ENCODE measurements around the gene ACTR3. TPM values are rescaled to one million over a fixed set of nuclear protein-coding genes. Genes with fewer than 3 reads are reported as not detected.

The ACTR3 gene
- polyA plus RNA-seq, 1 experiment = 340 TPM

- Histone ChIP-seq H3K27me3 (ENCODE audit: control insufficient read depth, insufficient read depth, low read length) (no peaks in the 10 kb centered on the region), H3K36me3 (ENCODE audit: control insufficient read depth, insufficient read depth, low read length) (no peaks in the 10 kb centered on the region), H3K4me3 (ENCODE audit: low read depth, low read length) (no peak overlapping the region)
- TF ChIP-seq, protein P1, sequence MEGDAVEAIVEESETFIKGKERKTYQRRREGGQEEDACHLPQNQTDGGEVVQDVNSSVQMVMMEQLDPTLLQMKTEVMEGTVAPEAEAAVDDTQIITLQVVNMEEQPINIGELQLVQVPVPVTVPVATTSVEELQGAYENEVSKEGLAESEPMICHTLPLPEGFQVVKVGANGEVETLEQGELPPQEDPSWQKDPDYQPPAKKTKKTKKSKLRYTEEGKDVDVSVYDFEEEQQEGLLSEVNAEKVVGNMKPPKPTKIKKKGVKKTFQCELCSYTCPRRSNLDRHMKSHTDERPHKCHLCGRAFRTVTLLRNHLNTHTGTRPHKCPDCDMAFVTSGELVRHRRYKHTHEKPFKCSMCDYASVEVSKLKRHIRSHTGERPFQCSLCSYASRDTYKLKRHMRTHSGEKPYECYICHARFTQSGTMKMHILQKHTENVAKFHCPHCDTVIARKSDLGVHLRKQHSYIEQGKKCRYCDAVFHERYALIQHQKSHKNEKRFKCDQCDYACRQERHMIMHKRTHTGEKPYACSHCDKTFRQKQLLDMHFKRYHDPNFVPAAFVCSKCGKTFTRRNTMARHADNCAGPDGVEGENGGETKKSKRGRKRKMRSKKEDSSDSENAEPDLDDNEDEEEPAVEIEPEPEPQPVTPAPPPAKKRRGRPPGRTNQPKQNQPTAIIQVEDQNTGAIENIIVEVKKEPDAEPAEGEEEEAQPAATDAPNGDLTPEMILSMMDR (IDR thresholded peaks at IDR 0.05; ENCODE audit: insufficient read depth, low read depth, low read length) = no peak
- no peak for DNase-seq (ENCODE audit: low read depth)
- ChIA-PET CTCF (no interaction called here), POLR2A (no interaction called here)
Observed at GRCh38 chr2:113901943-113902342, 12.1 kb downstream of the ACTR3 start.

- H3K4me3 ChIP-seq (ENCODE audit: low read depth, low read length) = no peak overlapping the region
- TF ChIP-seq, protein P1 (IDR thresholded peaks at IDR 0.05; ENCODE audit: insufficient read depth, low read depth, low read length) = no peak
- CTCF ChIA-PET = no interaction called here
- no peak for DNase-seq (ENCODE audit: low read depth)
- no peaks in the 10 kb centered on the region for H3K27me3 ChIP-seq (ENCODE audit: control insufficient read depth, insufficient read depth, low read length)
- POLR2A ChIA-PET = no interaction called here
- H3K36me3 ChIP-seq (ENCODE audit: control insufficient read depth, insufficient read depth, low read length) = no peaks in the 10 kb centered on the region; the same call in 1 of the 2 replicates
Observed at GRCh38 chr2:113905886-113906285, 16.0 kb downstream of the ACTR3 start.

DNA sequence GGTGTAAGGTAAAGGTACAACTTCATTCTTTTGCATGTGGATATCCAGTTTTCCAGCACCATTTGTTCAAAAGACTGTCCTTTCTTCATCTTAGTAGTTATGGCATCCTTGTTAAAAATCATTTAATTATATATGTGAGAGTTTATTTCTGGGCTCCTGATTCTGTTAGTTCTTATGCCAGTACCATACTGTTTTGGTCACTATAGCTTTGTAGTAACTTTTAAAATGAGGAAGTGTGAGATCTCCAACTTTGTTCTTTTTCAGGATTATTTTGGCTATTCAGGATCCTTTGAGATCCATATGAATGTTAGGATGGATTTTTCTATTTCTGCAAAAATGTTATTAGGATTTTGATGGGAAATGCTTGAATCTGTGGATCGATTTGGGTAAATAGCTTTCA, 16.8 kb downstream of the ACTR3 start:
- ChIA-PET CTCF (interaction anchor here (1.0 to 1.7 kb wide), 4 partner anchors 10 to 49 kb away, joined by 3 to 7 read pairs (median 4); no protein-coding TSS in a partner anchor), POLR2A (no interaction called here)
- Histone ChIP-seq H3K4me3 (ENCODE audit: low read depth, low read length) (no peak overlapping the region), H3K27me3 (ENCODE audit: control insufficient read depth, insufficient read depth, low read length) (no peaks in the 10 kb centered on the region), H3K36me3 (ENCODE audit: control insufficient read depth, insufficient read depth, low read length) (no peaks in the 10 kb centered on the region; the same call in 1 of the 2 replicates)
- DNase-seq (ENCODE audit: low read depth) = no peak
- TF ChIP-seq, protein P1 (IDR thresholded peaks at IDR 0.05; ENCODE audit: insufficient read depth, low read depth, low read length) = no peak

DNA sequence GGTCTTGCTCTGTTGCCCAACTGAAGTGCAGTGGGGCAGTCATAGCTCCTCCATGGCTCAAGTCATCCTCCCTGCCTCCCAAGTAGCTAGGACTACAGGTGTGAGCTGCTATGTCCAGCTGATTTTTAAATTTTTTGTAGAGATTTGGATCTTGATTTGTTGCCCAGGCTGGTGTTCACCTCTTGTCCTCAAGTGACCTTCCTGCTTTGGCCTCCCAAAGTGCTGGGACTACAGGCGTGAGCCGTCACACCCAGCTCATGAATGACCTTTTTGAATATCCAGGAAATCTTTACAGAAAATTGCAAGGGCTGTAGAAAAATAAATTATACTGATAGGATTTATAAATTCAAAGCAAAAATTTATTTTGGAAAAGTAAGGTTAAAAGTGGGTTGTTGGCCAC, 17.4 kb downstream of the ACTR3 start:
- DNase-seq (ENCODE audit: low read depth) = no peak
- ChIA-PET POLR2A (no interaction called here), CTCF (interaction anchor here (1.0 to 1.7 kb wide), 4 partner anchors 11 to 49 kb away, joined by 3 to 7 read pairs (median 4); no protein-coding TSS in a partner anchor)
- Histone ChIP-seq H3K36me3 (ENCODE audit: control insufficient read depth, insufficient read depth, low read length) (no peaks in the 10 kb centered on the region; the same call in 1 of the 2 replicates), H3K4me3 (ENCODE audit: low read depth, low read length) (no peak overlapping the region), H3K27me3 (ENCODE audit: control insufficient read depth, insufficient read depth, low read length) (no peaks in the 10 kb centered on the region)
- TF ChIP-seq, protein P1 (IDR thresholded peaks at IDR 0.05; ENCODE audit: insufficient read depth, low read depth, low read length) = no peak

DNA sequence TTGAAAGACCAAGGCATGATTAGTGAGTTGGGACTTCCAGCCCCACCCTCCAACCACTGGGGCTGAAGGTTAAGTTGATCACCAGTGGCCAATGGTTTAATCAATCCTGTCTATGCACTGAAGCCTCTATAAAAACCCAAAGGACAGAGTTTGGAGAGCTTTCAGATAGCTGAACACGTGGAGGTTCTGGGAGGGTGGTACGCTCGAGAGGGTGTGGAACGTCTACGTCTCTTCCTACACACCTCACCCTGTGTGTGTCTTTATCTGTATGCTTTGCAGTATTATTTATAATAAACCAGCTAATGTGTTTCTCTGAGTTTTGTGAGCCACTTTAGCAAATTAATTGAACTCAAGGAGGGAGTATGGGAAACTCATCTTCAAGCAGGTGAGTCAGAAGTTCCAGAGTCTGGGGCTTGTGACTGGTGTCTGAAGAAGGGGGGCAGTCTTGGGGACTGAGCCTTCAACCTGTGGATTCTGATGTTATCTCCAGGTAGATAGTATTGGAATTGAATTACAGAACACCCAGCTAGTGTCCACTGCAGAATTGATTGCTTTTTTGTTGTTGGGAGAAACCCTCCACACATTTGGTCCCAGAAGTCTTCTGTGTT, 20.3 kb downstream of the ACTR3 start:
- no peaks in the 10 kb centered on the region for H3K27me3 ChIP-seq (ENCODE audit: control insufficient read depth, insufficient read depth, low read length)
- no peak for DNase-seq (ENCODE audit: low read depth)
- no peaks in the 10 kb centered on the region; the same call in 1 of the 2 replicates for H3K36me3 ChIP-seq (ENCODE audit: control insufficient read depth, insufficient read depth, low read length)
- H3K4me3 ChIP-seq (ENCODE audit: low read depth, low read length) = no peak overlapping the region
- POLR2A ChIA-PET = interaction anchor here (0.6 kb wide), 1 partner anchor 211 kb away, joined by 3 read pairs; no protein-coding TSS in a partner anchor
- TF ChIP-seq, protein P1 (IDR thresholded peaks at IDR 0.05; ENCODE audit: insufficient read depth, low read depth, low read length) = no peak
- CTCF ChIA-PET = interaction anchor here (1.0 kb wide), 1 partner anchor 15 kb away, joined by 3 read pairs; no protein-coding TSS in a partner anchor

Data from BJ (cell line).